Measurements from ENCODE around the gene DDX49. TPM values are rescaled to one million over a fixed set of nuclear protein-coding genes. Genes with fewer than 3 reads are reported as not detected.

Gene DDX49
- total RNA-seq, 2 experiments from 2014 or later, result 47.9 to 49.7 TPM

- Mint-ChIP-seq H3K9me3 (no peaks in the 10 kb centered on the region), H3K27me3 (peaks cover 9% of the 10 kb centered on the region), H3K4me1 (ENCODE audit: low read depth) (peaks cover 12% of the 10 kb centered on the region), H3K27ac (no peak overlapping the region), H3K36me3 (ENCODE audit: low read depth) (no peaks in the 10 kb centered on the region), H3K4me3 (no peak overlapping the region)
- H3K27me3 ChIP-seq (ENCODE audit: control insufficient read depth in 1 of 2, insufficient read depth in 2 of 2, low read length in 2 of 2), result peaks cover 3% of the 10 kb centered on the region in 2 experiments
- no peak overlapping the region for H3K27ac ChIP-seq (ENCODE audit: low read depth in 1 of 2, low read length in 2 of 2)
- H3K4me1 ChIP-seq (ENCODE audit: insufficient read depth, low read length), result peaks cover 14% of the 10 kb centered on the region
- H3K9me3 ChIP-seq (ENCODE audit: control insufficient read depth in 1 of 2, insufficient read depth in 1 of 2, low read length in 2 of 2), result peaks cover 0 to 3% of the 10 kb centered on the region in 2 experiments
- no peaks in the 10 kb centered on the region for H3K36me3 ChIP-seq (ENCODE audit: insufficient read depth, low read length)
- intact Hi-C loops (cut with DNase I, micrococcal nuclease), result no loop called here
- POLR2A ChIA-PET, result no interaction called here
- CTCF ChIA-PET, result no interaction called here
- H3K4me3 ChIP-seq (ENCODE audit: low read length), result no peak overlapping the region
- ATAC-seq (ENCODE audit: poor library complexity), result no peak
- no peak for DNase-seq
- no peak for TF ChIP-seq CTCF (IDR thresholded peaks at IDR 0.05)
Observed at GRCh38 chr19:18964121-18964520, 44.6 kb downstream of the DDX49 start.

- no peak for DNase-seq
- ChIA-PET POLR2A (no interaction called here), CTCF (no interaction called here)
- Histone ChIP-seq H3K4me1 (ENCODE audit: insufficient read depth, low read length) (peaks cover 14% of the 10 kb centered on the region), H3K4me3 (ENCODE audit: low read length) (no peak overlapping the region), H3K36me3 (ENCODE audit: insufficient read depth, low read length) (no peaks in the 10 kb centered on the region), H3K27ac (ENCODE audit: low read depth in 1 of 2, low read length in 2 of 2) (no peak overlapping the region), H3K27me3 (ENCODE audit: control insufficient read depth in 1 of 2, insufficient read depth in 2 of 2, low read length in 2 of 2) (peaks cover 3% of the 10 kb centered on the region in 2 experiments), H3K9me3 (ENCODE audit: control insufficient read depth in 1 of 2, insufficient read depth in 1 of 2, low read length in 2 of 2) (peaks cover 0 to 3% of the 10 kb centered on the region in 2 experiments)
- H3K4me1 Mint-ChIP-seq (ENCODE audit: low read depth), result peaks cover 11% of the 10 kb centered on the region
- no peaks in the 10 kb centered on the region for H3K9me3 Mint-ChIP-seq
- TF ChIP-seq CTCF (IDR thresholded peaks at IDR 0.05), result no peak
- no peak overlapping the region for H3K27ac Mint-ChIP-seq
- no peak overlapping the region for H3K4me3 Mint-ChIP-seq
- no peaks in the 10 kb centered on the region for H3K36me3 Mint-ChIP-seq (ENCODE audit: low read depth)
- no peak for ATAC-seq (ENCODE audit: poor library complexity)
- H3K27me3 Mint-ChIP-seq, result peaks cover 11% of the 10 kb centered on the region
- intact Hi-C loops (cut with DNase I, micrococcal nuclease), result no loop called here
Observed at GRCh38 chr19:18966307-18966706, 46.8 kb downstream of the DDX49 start.

- H3K36me3 Mint-ChIP-seq (ENCODE audit: low read depth), result no peaks in the 10 kb centered on the region
- intact Hi-C loops (cut with DNase I, micrococcal nuclease), result no loop called here
- H3K4me3 ChIP-seq (ENCODE audit: low read length), result no peak overlapping the region
- H3K36me3 ChIP-seq (ENCODE audit: insufficient read depth, low read length), result no peaks in the 10 kb centered on the region
- TF ChIP-seq CTCF (IDR thresholded peaks at IDR 0.05), result no peak
- H3K27ac Mint-ChIP-seq, result no peak overlapping the region
- ChIA-PET POLR2A (no interaction called here), CTCF (no interaction called here)
- DNase-seq (peak in 2 of 14 experiments; percentile 46 to 51), ATAC-seq (ENCODE audit: poor library complexity) (no peak)
- H3K27me3 ChIP-seq (ENCODE audit: control insufficient read depth in 1 of 2, insufficient read depth in 2 of 2, low read length in 2 of 2), result peaks cover 2 to 3% of the 10 kb centered on the region in 2 experiments
- H3K9me3 ChIP-seq (ENCODE audit: control insufficient read depth in 1 of 2, insufficient read depth in 1 of 2, low read length in 2 of 2), result peaks cover 0 to 3% of the 10 kb centered on the region in 2 experiments
- H3K4me3 Mint-ChIP-seq, result no peak overlapping the region
- H3K4me1 ChIP-seq (ENCODE audit: insufficient read depth, low read length), result peaks cover 3% of the 10 kb centered on the region
- H3K27me3 Mint-ChIP-seq, result peaks cover 12% of the 10 kb centered on the region
- H3K4me1 Mint-ChIP-seq (ENCODE audit: low read depth), result no peaks in the 10 kb centered on the region
- H3K27ac ChIP-seq (ENCODE audit: low read depth in 1 of 2, low read length in 2 of 2), result no peak overlapping the region
- no peaks in the 10 kb centered on the region for H3K9me3 Mint-ChIP-seq
Observed at GRCh38 chr19:18967358-18968146, 48.0 kb downstream of the DDX49 start.

Data from CD4-positive, alpha-beta T cell (primary cell).